Small intestine (tissue), 7 donors: ENCODE measurements around the gene WT1. TPM values are rescaled to one million over a fixed set of nuclear protein-coding genes. Genes with fewer than 3 reads are reported as not detected.

ENCODE experiments used
- DNase-seq, 2 donors: peaks; one replicate each; pipeline versions ENCODE4 v3.0.0 to v3.0.0-alpha.2; 2013
- FAIRE-seq: peaks from 2 replicates; lab custom pipeline; 2012; peaks lifted over from hg19 to GRCh38; lab: Jason Lieb, UNC
- H3K27ac ChIP-seq, 3 donors: one replicate each; pipeline ENCODE4 v1.5.1; 2013; ENCODE audit warnings: low read length in 2 of 3, mild to moderate bottlenecking in 2 of 3, control low read depth in 1 of 3, inconsistent platforms in 1 of 3, low read depth in 1 of 3, moderate library complexity in 1 of 3
- H3K27me3 ChIP-seq, 3 donors: one replicate each; pipeline ENCODE4 v1.6.1; 2013; ENCODE audit warnings: low read length in 3 of 3, inconsistent platforms in 1 of 3; ENCODE audit not compliant: control insufficient read depth in 3 of 3, insufficient read depth in 3 of 3
- H3K36me3 ChIP-seq, 3 donors: one replicate each; pipeline ENCODE4 v1.6.1; 2013; ENCODE audit warnings: low read length in 3 of 3, inconsistent platforms in 1 of 3, low read depth in 1 of 3, mild to moderate bottlenecking in 1 of 3, moderate library complexity in 1 of 3; ENCODE audit not compliant: control insufficient read depth in 3 of 3, insufficient read depth in 2 of 3
- H3K4me1 ChIP-seq, 3 donors: one replicate each; pipeline ENCODE4 v1.6.1; 2013; ENCODE audit warnings: low read length in 2 of 3, inconsistent platforms in 1 of 3, low read depth in 1 of 3, mild to moderate bottlenecking in 1 of 3, moderate library complexity in 1 of 3; ENCODE audit not compliant: control insufficient read depth in 3 of 3, insufficient read depth in 2 of 3
- H3K4me3 ChIP-seq, 3 donors: one replicate each; pipeline ENCODE4 v1.5.1; 2013; ENCODE audit warnings: low read length in 3 of 3, control low read depth in 1 of 3, inconsistent platforms in 1 of 3, low read depth in 1 of 3, mild to moderate bottlenecking in 1 of 3, moderate library complexity in 1 of 3
- H3K9me3 ChIP-seq, 2 donors: one replicate each; pipeline ENCODE4 v1.6.1; 2013; ENCODE audit warnings: low read depth in 1 of 2, low read length in 1 of 2; ENCODE audit not compliant: control insufficient read depth in 2 of 2, insufficient read depth in 1 of 2
- WGBS, 3 donors: extraction: QIAGEN DNeasy Blood & Tissue Kit; methylation state at CpG; one replicate each; pipeline ENCODE4 v1.1.7; 2013; 5-methylcytosine and 5-hydroxymethylcytosine counted together
- polyA plus RNA-seq, 4 donors: library from polyadenylated mRNA; stranded (reverse) in 3 of 4; unstranded in 1 of 4; fragments of 200-250 nt in 3 of 4; fragments of 120-200 nt in 1 of 4; gene quantifications; one replicate each; pipeline versions ENCODE4 v1.2.1 to v1.2.3, GENCODE V29; 2013
- donor health status: healthy with polysubstance abuse.
- donor health status: control.
- donor health status: control.
- donor health status: Bipolar disorder and iron deficiency.
- donor health status: healthy.

Gene WT1
- polyA plus RNA-seq, 4 donors, result 0.03 TPM; not detected in 3

DNA sequence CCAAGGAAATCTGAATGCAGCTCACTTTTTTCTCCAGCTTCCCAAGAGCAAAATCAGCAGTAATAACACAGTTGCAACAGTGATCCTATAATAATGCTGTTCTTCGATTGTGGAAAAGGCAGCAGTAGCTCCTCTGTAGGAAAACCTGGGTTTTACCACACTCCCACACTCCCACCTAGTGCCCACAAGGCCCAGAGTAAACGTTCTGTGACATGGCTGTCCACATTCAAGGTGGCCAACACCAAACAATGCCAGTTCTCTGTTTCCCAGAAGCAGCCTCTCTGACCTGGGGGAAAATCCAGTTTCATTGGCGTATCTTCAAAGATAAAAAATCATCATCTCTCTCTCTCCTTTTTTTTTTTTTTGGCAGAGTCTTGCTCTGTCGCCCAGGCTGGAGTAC is 40.2 kb downstream of the WT1 start:
- no peaks in the 10 kb centered on the region for H3K4me1 ChIP-seq
- no peak overlapping the region for H3K27ac ChIP-seq
- H3K27me3 ChIP-seq, result peaks cover 0 to 19% (median 4%) of the 10 kb centered on the region in 3 donors
- no peaks in the 10 kb centered on the region for H3K9me3 ChIP-seq
- H3K36me3 ChIP-seq, result no peaks in the 10 kb centered on the region
- H3K4me3 ChIP-seq, result no peak overlapping the region
- FAIRE-seq (no peak), DNase-seq (no peak)
- WGBS, 3 donors, result 50 to 61% (median 61%) methylated on average over 4 of the region's 4 CpGs

DNA sequence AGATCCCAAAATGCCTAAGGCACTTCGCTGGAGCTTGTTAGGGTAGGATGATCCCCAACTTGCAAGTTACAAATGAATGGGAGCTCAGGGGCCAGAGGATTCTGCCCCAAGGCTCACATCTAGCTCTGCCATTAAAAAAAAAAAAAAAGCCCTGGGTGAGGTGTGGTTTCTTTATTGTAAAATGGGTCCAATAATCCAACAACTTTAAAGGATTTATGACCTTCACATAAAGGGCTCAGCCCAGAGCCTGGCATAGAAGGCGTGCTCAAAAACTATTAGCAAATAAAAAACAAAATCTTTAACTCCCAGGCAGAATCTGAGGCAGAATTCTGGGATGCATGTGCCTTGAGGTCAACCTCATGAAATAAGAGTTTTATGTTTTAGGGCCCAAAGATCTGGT is 42.5 kb downstream of the WT1 start:
- peaks cover 0 to 12% (median 4%) of the 10 kb centered on the region in 3 donors for H3K27me3 ChIP-seq
- H3K27ac ChIP-seq, result no peak overlapping the region
- FAIRE-seq (no peak), DNase-seq (no peak)
- no peaks in the 10 kb centered on the region for H3K4me1 ChIP-seq
- no peaks in the 10 kb centered on the region for H3K36me3 ChIP-seq
- H3K9me3 ChIP-seq, result no peaks in the 10 kb centered on the region
- H3K4me3 ChIP-seq, result no peak overlapping the region
- WGBS, 3 donors, result 38 to 50% (median 45%) methylated on average over 2 of the region's 2 CpGs

DNA sequence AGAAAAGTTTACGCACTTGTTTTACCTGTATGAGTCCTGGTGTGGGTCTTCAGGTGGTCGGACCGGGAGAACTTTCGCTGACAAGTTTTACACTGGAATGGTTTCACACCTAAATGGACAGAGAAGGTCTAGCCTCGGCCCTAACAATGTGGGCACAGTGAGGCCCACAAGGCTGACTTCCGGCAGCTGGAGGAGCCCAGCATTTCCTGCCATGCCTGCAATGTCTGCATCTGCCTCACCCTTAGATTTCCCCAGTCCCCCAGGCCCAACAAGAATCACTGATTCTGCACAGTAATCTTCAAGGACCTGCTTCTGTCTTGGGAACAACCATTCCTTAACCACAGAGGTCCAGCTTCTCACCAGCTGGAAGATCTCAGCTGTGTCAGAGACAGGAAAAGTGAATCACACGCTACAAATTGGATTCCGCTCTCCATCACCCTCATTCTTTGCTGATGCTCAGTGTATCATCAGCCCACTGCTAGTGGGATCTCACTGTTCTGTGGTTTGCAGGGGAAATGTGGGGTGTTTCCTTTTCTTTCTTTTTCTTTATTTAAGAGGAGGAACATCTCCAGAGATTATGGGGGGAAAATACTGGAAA is 43.3 kb downstream of the WT1 start:
- DNase-seq, result no peak
- no peak overlapping the region for H3K27ac ChIP-seq
- peaks cover 0 to 12% (median 4%) of the 10 kb centered on the region in 3 donors for H3K27me3 ChIP-seq
- FAIRE-seq, result no peak
- no peak overlapping the region for H3K4me3 ChIP-seq
- H3K9me3 ChIP-seq, result no peaks in the 10 kb centered on the region
- WGBS, 3 donors, result 75 to 85% (median 83%) methylated on average over 8 of the region's 8 CpGs
- no peaks in the 10 kb centered on the region for H3K36me3 ChIP-seq
- H3K4me1 ChIP-seq, result no peaks in the 10 kb centered on the region

DNA sequence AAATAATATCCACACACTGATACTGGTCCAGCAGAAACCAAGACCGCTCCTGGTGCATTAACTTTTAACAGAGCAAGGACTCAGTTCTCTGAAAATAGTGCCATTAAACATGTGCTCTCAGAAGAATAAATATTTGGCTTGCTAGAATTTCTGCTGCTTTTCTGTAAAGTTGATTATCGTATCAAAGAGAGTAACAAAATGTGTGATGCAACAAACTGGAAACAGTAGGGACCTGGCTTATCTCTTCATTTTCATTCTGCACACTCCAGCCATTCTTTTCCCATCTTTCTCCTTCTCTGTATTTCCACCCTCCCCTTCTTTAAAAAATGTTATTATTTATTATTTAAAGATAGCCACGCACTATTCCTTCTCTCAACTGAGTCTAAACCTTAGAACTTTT is 43.9 kb downstream of the WT1 start:
- Histone ChIP-seq H3K36me3 (no peaks in the 10 kb centered on the region), H3K9me3 (no peaks in the 10 kb centered on the region), H3K4me1 (no peaks in the 10 kb centered on the region), H3K27me3 (peaks cover 0 to 18% (median 4%) of the 10 kb centered on the region in 3 donors), H3K27ac (no peak overlapping the region), H3K4me3 (no peak overlapping the region)
- WGBS, 3 donors, result 82 to 84% (median 83%) methylated on average over 3 of the region's 3 CpGs
- DNase-seq (no peak), FAIRE-seq (no peak)

DNA sequence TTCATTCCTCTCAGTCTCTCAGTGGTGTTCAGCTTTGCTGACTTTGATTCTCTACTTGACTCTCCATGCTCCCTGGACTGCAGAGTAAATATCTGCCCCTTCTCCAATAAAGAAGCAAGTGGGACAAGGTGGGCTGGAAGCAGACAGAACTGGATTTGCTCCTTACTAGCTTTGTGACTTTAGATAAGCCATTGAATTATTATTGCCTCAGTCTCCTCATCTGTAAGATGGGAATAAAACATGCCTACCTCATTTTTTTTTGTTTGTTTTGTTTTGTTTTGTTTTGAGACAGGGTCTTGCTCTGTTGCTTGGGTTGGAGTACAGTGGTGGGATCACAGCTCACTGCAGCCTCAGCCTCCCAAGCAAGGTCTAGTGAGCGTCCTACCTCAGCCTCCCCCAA is 44.6 kb downstream of the WT1 start:
- Histone ChIP-seq H3K4me3 (no peak overlapping the region), H3K27me3 (peaks cover 0 to 22% (median 0%) of the 10 kb centered on the region in 3 donors), H3K9me3 (no peaks in the 10 kb centered on the region), H3K36me3 (no peaks in the 10 kb centered on the region), H3K27ac (no peak overlapping the region), H3K4me1 (no peaks in the 10 kb centered on the region)
- DNase-seq (no peak), FAIRE-seq (no peak)
- 82 to 97% (median 85%) methylated on average over 1 of the region's 1 CpG for WGBS, 3 donors

DNA sequence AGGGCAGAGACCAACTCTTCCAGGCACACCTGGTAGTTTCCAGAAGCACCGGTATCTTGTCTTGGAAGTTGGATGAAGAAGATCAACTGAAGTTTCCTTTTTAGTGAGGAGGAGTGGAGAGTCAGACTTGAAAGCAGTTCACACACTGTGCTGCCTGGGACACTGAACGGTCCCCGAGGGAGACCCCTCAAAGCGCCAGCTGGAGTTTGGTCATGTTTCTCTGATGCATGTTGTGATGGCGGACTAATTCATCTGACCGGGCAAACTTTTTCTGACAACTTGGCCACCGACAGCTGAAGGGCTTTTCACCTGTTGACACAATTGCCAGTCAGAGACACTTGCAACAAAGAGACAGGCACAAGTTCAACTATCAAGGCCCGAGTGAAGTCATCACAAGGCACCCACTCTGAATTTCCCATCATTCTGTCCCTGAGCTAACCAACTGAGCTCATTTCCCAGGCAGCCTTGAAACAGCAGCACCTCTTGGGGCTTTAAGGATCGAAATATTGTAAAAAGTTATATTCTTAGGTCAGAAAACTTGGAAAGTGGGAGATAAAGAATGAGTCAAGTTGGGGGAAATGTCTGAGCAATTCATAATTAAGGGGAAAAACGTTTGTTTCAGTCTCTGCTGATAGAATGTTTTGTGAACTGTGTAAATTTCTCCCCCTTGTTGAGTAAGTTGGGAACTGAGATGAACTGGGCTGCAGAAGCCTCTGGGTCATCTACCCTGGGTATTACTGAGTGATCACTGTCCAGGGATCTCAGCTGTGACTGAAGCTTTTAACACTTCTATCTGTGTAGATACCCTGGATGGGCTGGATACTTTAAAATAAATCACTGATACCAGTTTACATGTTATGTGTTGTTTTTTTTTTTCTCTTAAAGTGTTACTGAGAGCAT is 46.2 kb downstream of the WT1 start:
- no peak overlapping the region for H3K27ac ChIP-seq
- WGBS, 3 donors, result 70 to 78% (median 78%) methylated on average over 10 of the region's 10 CpGs
- no peak overlapping the region for H3K4me3 ChIP-seq
- no peak for FAIRE-seq
- H3K9me3 ChIP-seq, result no peaks in the 10 kb centered on the region
- DNase-seq, result no peak
- no peaks in the 10 kb centered on the region for H3K4me1 ChIP-seq
- no peaks in the 10 kb centered on the region for H3K36me3 ChIP-seq
- peaks cover 0 to 26% (median 3%) of the 10 kb centered on the region in 3 donors for H3K27me3 ChIP-seq

DNA sequence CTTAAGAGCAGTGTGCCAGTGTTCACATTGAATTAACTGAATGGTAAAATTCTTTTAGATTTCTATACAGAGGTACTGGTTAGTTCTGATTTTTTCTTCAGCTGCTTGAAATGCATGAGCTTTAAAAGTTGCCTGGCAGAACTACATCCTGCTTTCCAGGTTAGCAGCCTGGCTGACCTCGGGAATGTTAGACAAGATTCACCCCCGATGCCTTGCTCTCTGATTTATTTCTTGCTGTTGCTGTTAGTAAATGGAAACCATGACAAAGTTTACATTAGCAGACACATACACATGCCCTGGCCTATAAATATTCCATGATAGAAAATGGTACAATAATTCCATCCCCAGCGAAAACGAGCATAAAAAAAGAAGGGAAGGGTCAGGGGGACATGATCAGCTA is 47.0 kb downstream of the WT1 start:
- H3K36me3 ChIP-seq, result no peaks in the 10 kb centered on the region
- WGBS, 3 donors, result 59 to 77% (median 75%) methylated on average over 4 of the region's 4 CpGs
- no peak overlapping the region for H3K4me3 ChIP-seq
- H3K4me1 ChIP-seq, result no peaks in the 10 kb centered on the region
- peaks cover 0 to 22% (median 5%) of the 10 kb centered on the region in 3 donors for H3K27me3 ChIP-seq
- no peaks in the 10 kb centered on the region for H3K9me3 ChIP-seq
- no peak for FAIRE-seq
- DNase-seq, result no peak
- H3K27ac ChIP-seq, result no peak overlapping the region

DNA sequence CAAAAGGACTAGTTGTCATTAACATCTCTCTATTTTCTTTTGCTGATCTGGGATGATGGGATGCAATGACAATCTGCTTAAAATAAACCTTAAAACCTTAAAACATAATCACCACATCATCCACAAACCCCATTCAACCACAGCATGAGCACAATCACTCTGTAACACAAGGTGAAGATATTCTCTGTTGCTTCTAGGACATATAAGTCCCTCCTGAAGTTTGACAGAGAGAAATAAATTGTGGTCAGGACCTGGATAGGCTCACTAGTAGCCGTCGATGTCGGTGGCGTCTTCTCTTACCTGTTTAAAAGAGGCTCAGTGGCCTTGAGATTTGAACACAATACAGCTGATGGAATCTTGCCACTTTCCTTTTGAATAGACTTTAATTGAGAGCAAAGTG is 47.9 kb downstream of the WT1 start:
- Histone ChIP-seq H3K36me3 (no peaks in the 10 kb centered on the region), H3K4me3 (no peak overlapping the region), H3K27me3 (peaks cover 0 to 17% (median 5%) of the 10 kb centered on the region in 3 donors), H3K27ac (no peak overlapping the region), H3K4me1 (no peaks in the 10 kb centered on the region), H3K9me3 (no peaks in the 10 kb centered on the region)
- no peak for DNase-seq
- FAIRE-seq, result no peak
- 78 to 82% (median 82%) methylated on average over 4 of the region's 4 CpGs for WGBS, 3 donors
